HEK293 (cell line): ENCODE measurements around the gene ZNF787.

ENCODE experiments used
- CTCF ChIA-PET: fragments of 350-600 bp; formaldehyde crosslinking; extraction: SDS; loops from one replicate; lab custom pipeline; 2021; ENCODE audit warnings: antibody characterized with exemption; lab: Yijun Ruan, JAX
- POLR2A ChIA-PET: fragments of 300-600 bp; formaldehyde crosslinking; extraction: SDS; loops from one replicate; lab custom pipeline; 2020; ENCODE audit warnings: antibody characterized with exemption, inconsistent platforms; lab: Yijun Ruan, JAX
- H3K27ac ChIP-seq: fragments of 200-500 bp; sonication (Bioruptor generic); 2 replicates; pipeline ENCODE4 v1.5.1; 2014; ENCODE audit warnings: low read depth, low read length, control low read depth, inconsistent platforms; ENCODE audit errors: extremely low read depth
- H3K36me3 ChIP-seq, 2 experiments: fragments of 200-500 bp in 1 of 2; sonication (Bioruptor generic) in 1 of 2; 1 replicate in 1 of 2; 2 replicates in 1 of 2; pipeline ENCODE4 v1.5.1; 2014 to 2017; ENCODE audit warnings: inconsistent platforms in 2 of 2, low read length in 2 of 2; ENCODE audit not compliant: control insufficient read depth in 2 of 2, insufficient read depth in 1 of 2
- H3K4me1 ChIP-seq: fragments of 200-500 bp; sonication (Bioruptor generic); 2 replicates; pipeline ENCODE4 v1.5.1; 2014; ENCODE audit warnings: mild to moderate bottlenecking, low read length, inconsistent platforms; ENCODE audit not compliant: control insufficient read depth, insufficient read depth
- H3K4me3 ChIP-seq: 2 replicates; pipeline ENCODE4 v1.5.1; 2011; ENCODE audit warnings: low read depth, mild to moderate bottlenecking, control low read depth, low read length, moderate library complexity
- H3K9me3 ChIP-seq: fragments of 200-500 bp; sonication (Bioruptor generic); 2 replicates; pipeline ENCODE4 v1.5.1; 2014; ENCODE audit warnings: low read depth, low read length, inconsistent platforms; ENCODE audit not compliant: control insufficient read depth, insufficient read depth
- IKZF3 ChIP-seq: fragments of 450-650 bp; IDR thresholded peaks from 2 replicates; pipeline ENCODE4 v1.5.0; 2018; ENCODE audit warnings: missing biosample characterization, mild to moderate bottlenecking, missing genetic modification characterization, moderate library complexity
- PRDM1 ChIP-seq: fragments of 450-650 bp; formaldehyde crosslinking; IDR thresholded peaks from 2 replicates; pipeline ENCODE4; 2016; ENCODE audit warnings: missing biosample characterization, missing genetic modification characterization
- PRDM6 ChIP-seq: fragments of 450-650 bp; formaldehyde crosslinking; IDR thresholded peaks from 2 replicates; pipeline ENCODE4 v1.5.1; 2017; ENCODE audit warnings: missing biosample characterization, missing genetic modification characterization
- REST ChIP-seq: fragments of 450-650 bp; formaldehyde crosslinking; IDR thresholded peaks from 2 replicates; pipeline ENCODE4 v1.5.1; 2016; ENCODE audit warnings: missing biosample characterization, missing genetic modification characterization
- SALL2 ChIP-seq: fragments of 450-650 bp; formaldehyde crosslinking; IDR thresholded peaks from 2 replicates; pipeline ENCODE4 v1.5.0; 2017; ENCODE audit warnings: missing biosample characterization, mild to moderate bottlenecking, missing genetic modification characterization, borderline replicate concordance
- SP7 ChIP-seq: fragments of 450-650 bp; formaldehyde crosslinking; IDR thresholded peaks from 2 replicates; pipeline ENCODE4 v1.5.1; 2016; ENCODE audit warnings: missing biosample characterization, missing genetic modification characterization
- ZBTB21 ChIP-seq: fragments of 450-650 bp; formaldehyde crosslinking; IDR thresholded peaks from 2 replicates; pipeline ENCODE4 v1.5.1; 2017; ENCODE audit warnings: missing biosample characterization, missing genetic modification characterization
- ZBTB48 ChIP-seq: fragments of 450-650 bp; formaldehyde crosslinking; IDR thresholded peaks from 2 replicates; pipeline ENCODE4 v1.5.1; 2016; ENCODE audit warnings: missing biosample characterization, missing genetic modification characterization
- ZNF121 ChIP-seq: fragments of 450-650 bp; formaldehyde crosslinking; IDR thresholded peaks from 2 replicates; pipeline ENCODE4 v1.5.1; 2016; ENCODE audit warnings: missing biosample characterization, missing genetic modification characterization
- ZNF138 ChIP-seq: fragments of 450-650 bp; formaldehyde crosslinking; IDR thresholded peaks from 2 replicates; pipeline ENCODE4 v1.5.1; 2016; ENCODE audit warnings: missing biosample characterization, missing genetic modification characterization, borderline replicate concordance
- ZNF184 ChIP-seq: fragments of 450-650 bp; IDR thresholded peaks from 2 replicates; pipeline ENCODE4 v1.5.1; 2018; ENCODE audit warnings: missing biosample characterization, mild to moderate bottlenecking, missing genetic modification characterization
- ZNF211 ChIP-seq: fragments of 450-650 bp; formaldehyde crosslinking; IDR thresholded peaks from 2 replicates; pipeline ENCODE4 v1.5.1; 2016; ENCODE audit warnings: low read depth, missing biosample characterization, missing genetic modification characterization
- ZNF292 ChIP-seq: fragments of 450-650 bp; formaldehyde crosslinking; IDR thresholded peaks from 2 replicates; pipeline ENCODE4 v1.5.1; 2016; ENCODE audit warnings: low read depth, missing biosample characterization, missing genetic modification characterization, borderline replicate concordance
- ZNF366 ChIP-seq: fragments of 450-650 bp; formaldehyde crosslinking; conservative IDR thresholded peaks from 2 replicates; pipeline ENCODE4 v1.5.1; 2016; ENCODE audit warnings: missing biosample characterization, missing genetic modification characterization
- ZNF398 ChIP-seq: fragments of 450-650 bp; formaldehyde crosslinking; IDR thresholded peaks from 2 replicates; pipeline ENCODE4 v1.5.1; 2017; ENCODE audit warnings: missing biosample characterization, missing genetic modification characterization
- ZNF558 ChIP-seq: fragments of 450-650 bp; formaldehyde crosslinking; IDR thresholded peaks from 2 replicates; pipeline ENCODE4 v1.5.1; 2016; ENCODE audit warnings: missing biosample characterization, missing genetic modification characterization
- ZNF580 ChIP-seq: fragments of 450-650 bp; formaldehyde crosslinking; IDR thresholded peaks from 2 replicates; pipeline ENCODE4 v1.5.1; 2016; ENCODE audit warnings: missing biosample characterization, missing genetic modification characterization
- ZNF600 ChIP-seq: fragments of 450-650 bp; formaldehyde crosslinking; IDR thresholded peaks from 2 replicates; pipeline ENCODE4 v1.5.1; 2016; ENCODE audit warnings: missing biosample characterization, missing genetic modification characterization
- ZNF629 ChIP-seq: fragments of 450-650 bp; formaldehyde crosslinking; IDR thresholded peaks from 2 replicates; pipeline ENCODE4 v1.5.1; 2017; ENCODE audit warnings: missing biosample characterization, missing genetic modification characterization
- ZNF785 ChIP-seq: fragments of 450-650 bp; formaldehyde crosslinking; IDR thresholded peaks from 2 replicates; pipeline ENCODE4 v1.5.1; 2016; ENCODE audit warnings: missing biosample characterization, missing genetic modification characterization
- ZSCAN16 ChIP-seq: fragments of 450-650 bp; formaldehyde crosslinking; IDR thresholded peaks from 2 replicates; pipeline ENCODE4 v1.5.1; 2016; ENCODE audit warnings: missing biosample characterization, missing genetic modification characterization

The ZNF787 gene

GRCh38 chr19:56170261-56170660, 49.2 kb upstream of the ZNF787 start:
- CTCF ChIA-PET: interaction anchor here (0.6 to 7.7 kb wide), 7 partner anchors 83 to 560 kb away, joined by 3 to 36 read pairs (median 5); no protein-coding TSS in a partner anchor
- TF ChIP-seq ZNF366 (tag by site-specific recombination) (0 out of 2 replicates have a peak, but pooled peaks have one; percentile 18), ZNF292 (tag by site-specific recombination) (no peak), ZNF629 (0 out of 2 replicates have a peak, but pooled peaks have one; percentile 35), IKZF3 (no peak), ZNF600 (tag by site-specific recombination) (peak; percentile 24; the same call in 1 of the 2 replicates), ZNF398 (tag by site-specific recombination) (peak; percentile 70; the same call in 1 of the 2 replicates), SP7 (tag by site-specific recombination) (peak; percentile 47; the same call in 1 of the 2 replicates), ZBTB21 (tag by site-specific recombination) (peak; percentile 68), PRDM1 (tag by site-specific recombination) (0 out of 2 replicates have a peak, but pooled peaks have one; percentile 29), ZNF558 (tag by site-specific recombination) (0 out of 2 replicates have a peak, but pooled peaks have one; percentile 22), ZNF211 (no peak), ZBTB48 (tag by site-specific recombination) (no peak), ZNF184 (tag by site-specific recombination) (no peak)
- Histone ChIP-seq H3K27ac (no peak overlapping the region), H3K4me3 (no peak overlapping the region), H3K36me3 (no peaks in the 10 kb centered on the region), H3K4me1 (no peaks in the 10 kb centered on the region), H3K9me3 (no peaks in the 10 kb centered on the region)
- POLR2A ChIA-PET: no interaction called here

GRCh38 chr19:56167064-56167578, 46.0 kb upstream of the ZNF787 start:
- H3K4me3 ChIP-seq: no peak overlapping the region
- CTCF ChIA-PET: interaction anchor here (1.1 kb wide), 1 partner anchor 87 kb away, joined by 5 read pairs; no protein-coding TSS in a partner anchor
- POLR2A ChIA-PET: no interaction called here
- no peaks in the 10 kb centered on the region; a peak in 1 of 3 replicates for H3K36me3 ChIP-seq
- H3K27ac ChIP-seq: no peak overlapping the region
- no peaks in the 10 kb centered on the region for H3K9me3 ChIP-seq
- no peaks in the 10 kb centered on the region for H3K4me1 ChIP-seq
- TF ChIP-seq ZNF580 (tag by site-specific recombination): no peak
- TF ChIP-seq REST: peak; percentile 89

GRCh38 chr19:56163097-56163496, 42.0 kb upstream of the ZNF787 start:
- no peak overlapping the region for H3K27ac ChIP-seq
- POLR2A ChIA-PET: no interaction called here
- H3K9me3 ChIP-seq: no peaks in the 10 kb centered on the region
- H3K4me3 ChIP-seq: no peak overlapping the region
- H3K36me3 ChIP-seq: peaks cover 13 to 33% of the 10 kb centered on the region in 2 experiments
- no peaks in the 10 kb centered on the region for H3K4me1 ChIP-seq
- CTCF ChIA-PET: no interaction called here
- TF ChIP-seq ZSCAN16 (tag by site-specific recombination) (no peak), ZNF785 (tag by site-specific recombination) (no peak), ZNF121 (no peak), ZNF138 (no peak), PRDM6 (tag by site-specific recombination) (no peak), REST (no peak), SALL2 (tag by site-specific recombination) (no peak)
